Esophagus mucosa (tissue), 1 donor: Measurements from ENCODE around the gene ARNT2. TPM values are rescaled to one million over a fixed set of nuclear protein-coding genes. Genes with fewer than 3 reads are reported as not detected.
A peak's percentile ranks its signal among the peaks of the same experiment; 100 is the strongest.

Source experiments
- ATAC-seq: fragments of 200-7000 bp; cut with Tn5 transposase; one replicate; pipeline ENCODE4 v1.9.1; 2020
- total RNA-seq: library from RNA; stranded (reverse); gene quantifications from one replicate; pipeline ENCODE4 v1.2.4, GENCODE V29; 2023
- donor health status: DM: yes; HTN: yes; CAD: no.

The ARNT2 gene
- total RNA-seq, 1 donor from 2014 or later = 0.64 TPM

- no peak for ATAC-seq
Measured at GRCh38 chr15:80559761-80560160, 155.6 kb downstream of the ARNT2 start.

- ATAC-seq = no peak
Measured at GRCh38 chr15:80560601-80561400, 156.6 kb downstream of the ARNT2 start.

GRCh38 chr15:80561500-80561899, 157.3 kb downstream of the ARNT2 start:
- no peak for ATAC-seq

GRCh38 chr15:80562033-80562432, 157.9 kb downstream of the ARNT2 start:
- ATAC-seq = no peak

- no peak for ATAC-seq
Measured at GRCh38 chr15:80562846-80563245, 158.7 kb downstream of the ARNT2 start.

- no peak for ATAC-seq
Measured at GRCh38 chr15:80563372-80563997, 159.3 kb downstream of the ARNT2 start.

GRCh38 chr15:80564056-80564455, 159.9 kb downstream of the ARNT2 start:
- no peak for ATAC-seq

- ATAC-seq = no peak
Measured at GRCh38 chr15:80565398-80565797, 161.2 kb downstream of the ARNT2 start.

- no peak for ATAC-seq
Measured at GRCh38 chr15:80565988-80566387, 161.8 kb downstream of the ARNT2 start.

GRCh38 chr15:80567721-80568157, 163.6 kb downstream of the ARNT2 start:
- peak; percentile 70 for ATAC-seq

- peak; percentile 80 for ATAC-seq
Measured at GRCh38 chr15:80568298-80568697, 164.1 kb downstream of the ARNT2 start.

GRCh38 chr15:80568876-80569605, 164.9 kb downstream of the ARNT2 start:
- ATAC-seq = peak; percentile 6

GRCh38 chr15:80569656-80570055, 165.5 kb downstream of the ARNT2 start:
- ATAC-seq = no peak

GRCh38 chr15:80570553-80570952, 166.4 kb downstream of the ARNT2 start:
- ATAC-seq = no peak

- no peak for ATAC-seq
Measured at GRCh38 chr15:80572337-80572736, 168.2 kb downstream of the ARNT2 start.

- no peak for ATAC-seq
Measured at GRCh38 chr15:80573606-80574005, 169.4 kb downstream of the ARNT2 start.

- ATAC-seq = no peak
Measured at GRCh38 chr15:80574590-80574989, 170.4 kb downstream of the ARNT2 start.

GRCh38 chr15:80576519-80577090, 172.4 kb downstream of the ARNT2 start:
- ATAC-seq = no peak

GRCh38 chr15:80577552-80578205, 173.5 kb downstream of the ARNT2 start:
- no peak for ATAC-seq

- no peak for ATAC-seq
Measured at GRCh38 chr15:80578206-80578595, 174.0 kb downstream of the ARNT2 start.

- ATAC-seq = no peak
Measured at GRCh38 chr15:80578871-80579270, 174.7 kb downstream of the ARNT2 start.

GRCh38 chr15:80579611-80580010, 175.4 kb downstream of the ARNT2 start:
- no peak for ATAC-seq

GRCh38 chr15:80580106-80580505, 175.9 kb downstream of the ARNT2 start:
- ATAC-seq = peak; percentile 91
